C4-2B (cell line): ENCODE results near the gene MED15.

ENCODE experiments used
- CTCF ChIP-seq: fragments of 450-650 bp; conservative IDR thresholded peaks from 2 replicates; pipeline ENCODE4 v1.5.1; 2017; ENCODE audit warnings: mild to moderate bottlenecking
- ZFX ChIP-seq: fragments of 450-650 bp; IDR thresholded peaks from 2 replicates; pipeline ENCODE4 v1.6.1; 2017

GRCh38 chr22:20509344-20510047, 2.1 kb downstream of the MED15 start:
- TF ChIP-seq CTCF (no peak), ZFX (no peak)
